Activated naive CD4-positive, alpha-beta T cell treated with anti-CD3 and anti-CD28 coated beads, Interleukin-2, amount 50 U/mL, for 24 hours (primary cell): Measurements from ENCODE around the gene ZNF211.

ENCODE experiments used
- H3K27ac Mint-ChIP-seq: one replicate; pipeline ENCODE4 v1.8.0; 2021; ENCODE audit warnings: mild to moderate bottlenecking, mixed read lengths
- H3K27me3 Mint-ChIP-seq: one replicate; pipeline ENCODE4 v1.8.0; 2021; ENCODE audit warnings: mixed read lengths
- H3K36me3 Mint-ChIP-seq: one replicate; pipeline ENCODE4 v1.8.0; 2021; ENCODE audit warnings: mixed read lengths
- H3K4me1 Mint-ChIP-seq: one replicate; pipeline ENCODE4 v1.8.0; 2021; ENCODE audit warnings: mixed read lengths
- H3K4me3 Mint-ChIP-seq: one replicate; pipeline ENCODE4 v1.8.0; 2021; ENCODE audit warnings: mild to moderate bottlenecking, mixed read lengths
- H3K9me3 Mint-ChIP-seq: one replicate; pipeline ENCODE4 v1.8.0; 2021; ENCODE audit warnings: mixed read lengths

ZNF211 gene

DNA sequence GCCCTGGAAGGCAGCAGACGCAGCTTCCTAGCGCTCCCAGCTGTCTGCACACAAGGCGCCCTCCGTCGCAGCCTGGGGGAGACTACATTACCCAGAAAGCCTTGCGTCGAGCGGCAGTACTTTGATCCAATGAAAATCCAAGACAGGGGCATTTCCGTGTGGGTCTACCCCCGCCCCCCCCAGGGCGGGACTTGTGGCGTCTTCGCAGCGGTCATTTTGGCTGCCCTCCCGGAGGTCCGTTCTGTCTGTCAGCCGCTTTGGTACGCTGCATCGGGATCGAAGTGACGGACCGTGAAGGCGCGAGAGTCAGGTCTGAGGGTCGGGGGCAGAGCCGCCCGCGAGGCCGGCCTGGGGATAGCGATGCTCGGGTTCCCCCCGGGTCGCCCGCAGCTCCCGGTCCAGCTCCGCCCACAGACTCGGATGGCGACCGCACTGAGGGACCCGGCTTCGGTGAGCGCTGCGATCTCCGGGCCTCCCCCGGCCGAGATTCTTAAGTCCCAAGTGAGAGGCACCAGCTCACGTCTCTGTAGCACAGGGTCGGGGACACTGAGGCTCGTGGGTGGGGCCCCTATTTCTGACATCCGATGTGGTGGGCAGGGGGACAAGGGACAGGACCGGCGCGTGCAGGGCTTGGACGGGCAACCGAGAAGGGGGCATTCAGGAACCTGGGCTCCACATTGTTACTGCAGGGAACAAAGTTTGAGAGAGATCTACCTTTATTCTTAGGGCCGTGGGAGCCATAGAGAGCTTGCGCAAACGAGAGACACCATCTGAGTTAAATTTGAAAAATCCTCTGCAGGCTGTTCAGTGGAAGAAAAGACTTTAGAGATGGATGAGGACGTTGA, at the start of gene ZNF211:
ZNF211 (plus strand) TSS at position 182 of the 845 bp plus-strand sequence; CDS start at position 361, 179 bp downstream.
- Mint-ChIP-seq H3K9me3 (peaks cover 24% of the 10 kb centered on the region), H3K4me1 (peaks cover 30% of the 10 kb centered on the region), H3K27ac (peak within 1 kb of the TSS; percentile 85), H3K36me3 (peaks cover 27% of the 10 kb centered on the region), H3K4me3 (peak within 1 kb of the TSS; percentile 95), H3K27me3 (no peaks in the 10 kb centered on the region)

DNA sequence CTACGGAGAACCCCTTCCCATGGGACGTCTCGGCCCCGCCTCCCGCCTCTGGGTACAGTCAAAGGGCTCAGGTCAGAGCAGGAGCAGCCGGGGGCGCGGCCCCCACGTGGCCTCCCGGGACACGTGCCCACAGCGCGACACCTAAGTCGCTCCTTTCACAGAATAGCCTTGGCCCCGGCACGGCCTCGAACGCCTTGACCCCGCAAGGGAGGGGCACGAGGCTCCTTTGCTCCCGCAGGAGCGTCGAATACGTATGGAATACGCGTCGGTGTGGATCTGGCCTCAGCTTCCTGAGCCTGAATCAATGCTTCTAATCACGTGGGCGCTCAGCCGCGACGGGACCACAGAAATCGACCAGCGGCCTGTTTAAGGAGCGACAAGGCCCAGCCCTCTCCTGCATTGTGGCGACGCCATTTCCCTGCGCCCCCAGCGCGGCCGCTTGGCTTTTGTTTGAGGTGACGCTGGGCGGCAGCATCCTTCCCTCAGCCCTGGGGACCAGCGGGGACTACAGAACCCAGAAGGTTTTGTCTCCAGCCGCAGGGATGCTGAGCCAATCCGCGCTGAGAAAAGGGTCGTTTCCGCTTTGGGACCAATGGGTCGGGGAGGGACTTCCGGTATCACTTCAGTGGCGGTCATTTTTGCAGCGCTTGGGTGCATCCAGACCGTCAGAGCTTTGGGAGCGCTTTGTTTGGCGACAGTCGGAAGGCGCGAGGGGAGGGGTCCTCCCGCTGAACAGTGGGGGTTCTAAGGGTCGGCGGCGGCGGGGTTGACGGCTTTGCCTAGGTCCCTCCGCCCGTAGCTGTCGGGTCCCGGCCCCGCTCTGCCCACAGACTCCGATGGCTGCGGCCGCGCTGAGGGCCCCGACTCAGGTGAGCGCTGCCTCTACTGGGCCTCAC, 49.2 kb upstream of the ZNF211 start, which contains the start of gene ZIK1:
ZIK1 (plus strand) TSS at position 625 of the 896 bp plus-strand sequence; CDS start at position 837, 212 bp downstream.
- peaks cover 41% of the 10 kb centered on the region for H3K9me3 Mint-ChIP-seq
- H3K36me3 Mint-ChIP-seq = peaks cover 49% of the 10 kb centered on the region
- peaks cover 22% of the 10 kb centered on the region for H3K4me1 Mint-ChIP-seq
- peak within 1 kb of the TSS; percentile 97 for H3K4me3 Mint-ChIP-seq
- H3K27ac Mint-ChIP-seq = peak within 1 kb of the TSS; percentile 88
- no peaks in the 10 kb centered on the region for H3K27me3 Mint-ChIP-seq

DNA sequence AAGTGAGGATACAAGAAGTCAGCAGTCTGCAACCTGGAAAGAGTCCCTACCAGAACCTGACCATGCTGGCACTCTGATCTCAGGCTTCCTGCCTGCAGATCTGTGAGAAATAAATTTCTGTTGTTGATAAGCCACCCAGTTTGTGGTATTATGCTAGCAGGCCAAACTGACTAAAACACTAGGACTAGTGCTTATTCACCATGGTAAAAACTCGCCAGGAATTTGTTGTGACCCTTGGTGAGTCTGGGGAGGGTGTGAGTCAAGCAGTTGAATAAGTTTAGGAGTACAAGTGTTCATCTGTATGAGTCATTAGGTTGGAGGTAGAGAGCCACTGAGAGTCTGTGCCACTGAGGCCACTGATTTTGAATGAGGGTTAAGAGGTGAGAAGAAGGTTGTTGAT, 45.4 kb upstream of the ZNF211 start:
- Mint-ChIP-seq H3K36me3 (peaks cover 58% of the 10 kb centered on the region), H3K4me1 (peaks cover 18% of the 10 kb centered on the region), H3K4me3 (no peak overlapping the region), H3K9me3 (peaks cover 45% of the 10 kb centered on the region), H3K27ac (no peak overlapping the region), H3K27me3 (no peaks in the 10 kb centered on the region)

DNA sequence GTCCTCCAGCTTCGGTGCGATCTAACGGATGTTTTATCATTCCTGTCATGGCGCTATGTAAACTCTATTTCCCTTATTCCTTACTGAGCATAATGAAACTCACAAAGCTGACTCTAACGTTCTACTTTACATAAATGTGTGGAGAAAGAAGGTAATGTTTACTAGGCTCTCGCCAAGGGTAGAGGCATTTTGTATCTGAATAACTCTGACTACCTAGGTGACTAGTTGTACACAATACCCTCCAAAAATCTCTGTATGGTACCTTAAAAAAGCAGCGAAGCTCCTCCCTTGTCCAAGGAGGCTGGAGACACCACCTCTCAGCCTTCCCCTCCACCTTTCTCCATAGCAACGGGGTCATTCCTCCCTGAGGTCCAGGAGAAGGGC, 33.6 kb upstream of the ZNF211 start:
- peaks cover 35% of the 10 kb centered on the region for H3K36me3 Mint-ChIP-seq
- H3K9me3 Mint-ChIP-seq = peaks cover 25% of the 10 kb centered on the region
- H3K4me3 Mint-ChIP-seq = peak overlapping the region; percentile 88
- H3K27ac Mint-ChIP-seq = peak overlapping the region; percentile 92
- no peaks in the 10 kb centered on the region for H3K27me3 Mint-ChIP-seq
- H3K4me1 Mint-ChIP-seq = peaks cover 20% of the 10 kb centered on the region

DNA sequence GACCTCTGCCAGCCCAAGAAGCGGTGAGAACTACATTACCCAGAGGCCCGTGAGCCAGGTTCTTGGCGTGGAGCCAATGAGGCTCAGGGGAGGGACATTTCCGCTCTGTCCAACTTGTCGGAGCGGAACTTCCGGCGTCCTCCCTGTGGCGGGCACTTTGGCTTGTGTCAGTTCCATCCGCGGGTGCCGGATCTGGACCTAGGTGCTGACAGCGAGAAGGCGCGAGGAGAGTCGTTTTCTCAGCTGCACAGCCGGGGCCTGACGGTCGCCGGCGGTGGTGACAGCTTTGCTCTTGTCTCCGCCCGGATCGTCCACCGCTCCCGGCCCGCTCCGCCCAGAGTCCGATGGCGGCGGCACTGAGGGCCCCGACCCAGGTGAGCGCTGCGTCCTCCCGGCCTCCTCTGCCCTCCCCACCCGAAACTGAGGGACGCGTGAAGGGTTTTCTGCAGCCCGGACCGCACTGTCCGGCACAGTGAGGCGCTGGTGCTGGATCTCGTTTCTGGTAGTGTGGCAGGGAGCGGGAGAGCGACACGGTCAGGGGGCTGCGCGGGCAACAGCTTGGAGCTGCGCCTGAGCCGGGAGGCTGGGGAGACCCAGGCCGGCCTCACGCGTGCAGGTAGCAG, 33.1 kb upstream of the ZNF211 start, which contains the start of gene ZNF530:
ZNF530 (plus strand) TSS at position 125 of the 623 bp plus-strand sequence. CDS start 4,461 bp downstream, outside the sequence.
- H3K27ac Mint-ChIP-seq = peak within 1 kb of the TSS; percentile 92

DNA sequence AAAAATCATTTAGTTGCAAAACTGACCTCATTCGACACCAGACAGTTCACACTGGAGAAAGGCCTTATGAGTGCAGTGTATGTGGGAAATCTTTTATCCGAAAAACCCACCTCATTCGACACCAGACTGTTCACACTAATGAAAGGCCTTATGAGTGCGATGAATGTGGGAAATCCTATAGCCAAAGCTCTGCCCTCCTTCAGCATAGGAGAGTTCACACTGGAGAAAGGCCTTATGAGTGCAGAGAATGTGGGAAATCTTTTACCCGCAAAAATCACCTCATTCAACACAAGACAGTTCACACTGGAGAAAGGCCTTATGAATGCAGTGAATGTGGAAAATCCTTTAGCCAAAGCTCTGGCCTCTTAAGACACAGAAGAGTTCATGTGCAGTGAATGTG, 26.0 kb upstream of the ZNF211 start:
- Mint-ChIP-seq H3K4me3 (no peak overlapping the region), H3K36me3 (peaks cover 47% of the 10 kb centered on the region), H3K27me3 (no peaks in the 10 kb centered on the region), H3K4me1 (no peaks in the 10 kb centered on the region), H3K9me3 (peaks cover 21% of the 10 kb centered on the region), H3K27ac (no peak overlapping the region)

More for the DNA sequence above, 33.1 kb upstream of the ZNF211 start, which contains the start of gene ZNF530:
- Mint-ChIP-seq H3K27me3 (no peaks in the 10 kb centered on the region), H3K4me1 (peaks cover 20% of the 10 kb centered on the region), H3K36me3 (peaks cover 40% of the 10 kb centered on the region), H3K9me3 (peaks cover 30% of the 10 kb centered on the region), H3K4me3 (peak within 1 kb of the TSS; percentile 88)

DNA sequence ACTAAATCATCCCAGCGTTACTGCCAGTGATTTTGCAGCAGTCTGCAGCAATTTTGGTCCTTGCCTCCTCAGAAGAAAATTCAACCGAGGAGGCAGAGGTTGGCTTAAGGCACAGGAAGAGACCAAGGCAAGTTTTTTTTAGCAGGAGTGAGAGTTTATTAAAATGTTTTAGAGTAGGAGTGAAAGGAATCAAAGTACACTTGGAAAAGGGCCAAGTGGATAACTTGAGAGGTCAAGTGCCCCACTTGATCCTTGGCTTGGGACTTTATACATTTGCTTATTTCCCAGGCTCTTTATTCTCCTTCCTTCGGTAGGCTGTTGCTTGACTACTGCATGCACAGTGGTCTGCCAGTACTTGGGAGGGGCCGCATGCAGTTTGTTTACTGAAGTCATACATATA, 21.9 kb upstream of the ZNF211 start:
- H3K4me1 Mint-ChIP-seq = peaks cover 17% of the 10 kb centered on the region
- H3K27me3 Mint-ChIP-seq = no peaks in the 10 kb centered on the region
- no peak overlapping the region for H3K27ac Mint-ChIP-seq
- no peak overlapping the region for H3K4me3 Mint-ChIP-seq
- peaks cover 21% of the 10 kb centered on the region for H3K9me3 Mint-ChIP-seq
- H3K36me3 Mint-ChIP-seq = peaks cover 34% of the 10 kb centered on the region

DNA sequence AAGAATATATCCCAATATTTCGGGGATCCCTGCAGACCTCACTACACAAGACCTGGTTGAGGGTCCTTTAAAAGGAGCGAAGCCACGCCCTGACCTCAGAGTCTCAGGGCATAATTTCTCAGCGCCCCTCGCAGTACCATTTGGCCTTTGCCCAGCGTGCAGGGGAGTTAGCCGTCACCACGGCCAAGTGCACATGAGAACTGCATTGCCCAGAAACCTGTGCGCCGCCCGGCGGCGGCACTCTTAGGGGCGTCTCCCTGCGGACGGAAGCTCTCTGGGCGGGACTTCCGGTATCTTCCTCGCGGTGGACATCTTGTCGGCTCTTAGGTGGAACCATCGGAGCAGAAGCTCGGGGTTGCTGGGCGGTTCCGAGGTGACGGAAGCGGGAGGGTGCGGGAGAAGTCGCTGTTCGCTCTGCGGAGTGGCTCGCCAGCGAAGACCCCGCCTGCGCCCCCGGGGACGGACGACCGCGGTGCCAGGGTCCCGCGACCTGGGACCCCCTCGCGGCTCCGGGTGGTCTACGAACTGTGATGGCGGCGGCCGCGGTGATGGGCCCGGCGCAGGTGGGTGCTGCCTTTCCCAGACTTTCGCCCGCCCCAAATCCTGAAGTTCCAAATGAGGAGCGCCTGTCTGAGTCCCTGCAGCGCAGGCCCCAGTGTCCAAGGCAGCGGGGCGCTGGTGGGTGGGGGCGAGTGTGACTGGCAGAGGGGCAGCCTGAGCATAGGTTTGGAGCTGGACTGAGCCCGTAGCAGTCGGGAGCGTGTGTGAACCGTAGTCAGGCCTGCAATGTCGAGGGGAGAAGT, 18.8 kb upstream of the ZNF211 start, which contains the start of gene ZNF134:
ZNF134 (plus strand) TSS at position 302 of the 803 bp plus-strand sequence. CDS start 5,227 bp downstream, outside the sequence.
- Mint-ChIP-seq H3K4me3 (peak within 1 kb of the TSS; percentile 94), H3K27me3 (no peaks in the 10 kb centered on the region), H3K9me3 (peaks cover 39% of the 10 kb centered on the region), H3K27ac (peak within 1 kb of the TSS; percentile 79), H3K36me3 (peaks cover 50% of the 10 kb centered on the region), H3K4me1 (peaks cover 32% of the 10 kb centered on the region)

DNA sequence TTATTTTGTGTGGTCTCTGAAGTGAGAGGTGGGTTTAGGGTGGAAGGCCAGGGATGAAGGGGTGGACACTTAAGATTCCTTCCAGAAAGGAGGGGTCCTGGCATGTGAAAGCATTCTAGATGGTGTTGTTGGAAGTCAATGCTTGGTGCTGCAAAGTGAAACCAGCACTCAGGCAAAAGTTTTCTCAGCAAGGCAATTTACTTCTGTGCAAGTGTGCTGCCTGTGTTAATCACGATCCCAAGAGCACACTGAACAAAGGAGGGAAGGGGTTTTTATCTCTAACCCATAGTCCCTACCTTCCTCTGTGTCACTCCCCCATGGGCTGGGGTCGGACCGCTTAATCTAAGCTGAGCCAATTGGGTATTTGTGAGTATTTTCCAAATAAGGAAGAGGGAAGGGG, 17.6 kb upstream of the ZNF211 start:
- Mint-ChIP-seq H3K4me1 (peaks cover 32% of the 10 kb centered on the region), H3K27me3 (no peaks in the 10 kb centered on the region), H3K9me3 (peaks cover 44% of the 10 kb centered on the region), H3K4me3 (peak overlapping the region; percentile 94), H3K36me3 (peaks cover 62% of the 10 kb centered on the region), H3K27ac (peak overlapping the region; percentile 19)

DNA sequence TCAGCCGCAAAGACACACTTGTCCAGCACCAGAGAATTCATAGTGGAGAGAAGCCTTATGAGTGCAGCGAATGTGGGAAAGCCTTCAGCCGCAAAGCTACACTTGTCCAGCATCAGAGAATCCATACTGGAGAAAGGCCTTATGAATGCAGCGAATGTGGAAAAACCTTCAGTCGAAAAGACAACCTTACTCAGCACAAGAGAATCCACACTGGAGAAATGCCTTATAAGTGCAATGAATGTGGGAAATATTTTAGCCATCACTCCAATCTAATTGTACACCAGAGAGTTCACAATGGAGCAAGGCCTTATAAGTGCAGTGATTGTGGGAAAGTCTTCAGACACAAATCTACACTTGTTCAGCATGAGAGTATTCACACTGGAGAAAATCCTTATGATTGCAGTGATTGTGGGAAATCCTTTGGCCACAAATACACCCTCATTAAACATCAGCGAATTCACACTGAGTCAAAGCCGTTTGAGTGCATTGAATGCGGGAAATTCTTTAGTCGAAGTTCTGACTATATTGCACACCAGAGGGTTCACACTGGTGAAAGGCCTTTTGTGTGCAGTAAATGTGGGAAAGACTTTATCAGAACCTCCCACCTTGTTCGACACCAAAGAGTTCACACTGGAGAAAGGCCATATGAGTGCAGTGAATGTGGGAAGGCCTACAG, 12.2 kb upstream of the ZNF211 start:
- H3K9me3 Mint-ChIP-seq = peaks cover 28% of the 10 kb centered on the region

DNA sequence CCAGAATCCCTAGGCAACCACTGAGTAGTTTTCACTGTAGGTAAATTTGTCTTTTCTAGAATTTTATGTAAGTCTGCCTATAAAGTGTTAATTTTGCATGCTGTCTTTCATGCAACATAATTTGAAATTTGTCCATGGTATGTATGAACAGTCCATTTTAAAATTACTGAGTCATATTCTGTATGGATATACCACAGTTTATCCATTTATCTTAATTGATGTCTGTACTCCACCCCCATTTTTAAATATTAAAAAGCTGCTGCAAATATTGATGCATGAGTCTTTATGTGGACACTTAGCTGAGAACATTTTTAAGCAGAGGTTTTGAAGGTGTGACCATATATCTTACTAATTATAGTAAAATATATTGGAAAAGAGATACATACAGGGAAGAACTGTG, 9.9 kb upstream of the ZNF211 start:
- H3K36me3 Mint-ChIP-seq = peaks cover 58% of the 10 kb centered on the region
- no peak overlapping the region for H3K4me3 Mint-ChIP-seq
- H3K27me3 Mint-ChIP-seq = no peaks in the 10 kb centered on the region
- H3K27ac Mint-ChIP-seq = no peak overlapping the region
- peaks cover 18% of the 10 kb centered on the region for H3K9me3 Mint-ChIP-seq
- H3K4me1 Mint-ChIP-seq = peaks cover 1% of the 10 kb centered on the region

More for the DNA sequence above, 12.2 kb upstream of the ZNF211 start:
- peaks cover 79% of the 10 kb centered on the region for H3K36me3 Mint-ChIP-seq
- peaks cover 18% of the 10 kb centered on the region for H3K4me1 Mint-ChIP-seq
- no peak overlapping the region for H3K4me3 Mint-ChIP-seq
- no peaks in the 10 kb centered on the region for H3K27me3 Mint-ChIP-seq
- H3K27ac Mint-ChIP-seq = no peak overlapping the region

DNA sequence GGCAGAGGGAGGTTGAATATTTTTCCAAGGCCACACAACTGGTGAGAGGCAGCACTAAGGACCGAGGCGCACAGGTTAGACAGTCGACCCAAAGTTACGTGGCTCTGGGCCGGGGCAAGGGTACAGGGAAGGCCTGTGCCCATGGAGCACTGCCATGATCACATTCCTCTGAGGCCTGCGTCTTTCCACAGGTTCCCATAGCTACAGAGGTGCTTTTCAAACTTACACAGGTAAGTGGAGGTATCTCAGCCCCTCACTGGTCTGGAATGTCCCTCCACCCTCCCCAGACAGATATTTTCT, 814 bp downstream of the ZNF211 start:
- peaks cover 32% of the 10 kb centered on the region for H3K36me3 Mint-ChIP-seq
- no peaks in the 10 kb centered on the region for H3K27me3 Mint-ChIP-seq
- H3K4me3 Mint-ChIP-seq = peak overlapping the region; percentile 95
- H3K9me3 Mint-ChIP-seq = peaks cover 22% of the 10 kb centered on the region
- H3K4me1 Mint-ChIP-seq = peaks cover 30% of the 10 kb centered on the region
- peak overlapping the region; percentile 85 for H3K27ac Mint-ChIP-seq

DNA sequence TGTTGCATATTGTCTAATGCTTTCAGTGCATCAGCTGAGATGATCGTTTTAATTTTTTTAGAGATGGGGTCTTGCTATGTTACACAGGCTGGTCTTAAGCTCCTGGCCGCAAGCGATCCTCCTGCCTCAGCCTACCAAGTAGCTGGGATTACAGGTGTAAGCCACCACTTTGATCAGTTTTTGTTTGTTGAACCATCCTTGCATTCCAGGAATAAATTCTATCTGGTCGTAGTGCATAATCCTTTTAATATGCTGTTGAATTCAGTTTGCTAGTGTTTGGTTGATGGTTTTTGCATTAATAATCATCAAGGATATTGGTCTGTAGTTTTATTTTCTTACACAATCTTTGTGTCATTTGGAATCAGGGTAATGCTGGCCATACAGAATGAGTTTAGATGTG, 4.4 kb downstream of the ZNF211 start:
- Mint-ChIP-seq H3K27ac (no peak overlapping the region), H3K4me3 (no peak overlapping the region), H3K27me3 (no peaks in the 10 kb centered on the region), H3K9me3 (peaks cover 33% of the 10 kb centered on the region), H3K36me3 (peaks cover 62% of the 10 kb centered on the region), H3K4me1 (peaks cover 27% of the 10 kb centered on the region)

DNA sequence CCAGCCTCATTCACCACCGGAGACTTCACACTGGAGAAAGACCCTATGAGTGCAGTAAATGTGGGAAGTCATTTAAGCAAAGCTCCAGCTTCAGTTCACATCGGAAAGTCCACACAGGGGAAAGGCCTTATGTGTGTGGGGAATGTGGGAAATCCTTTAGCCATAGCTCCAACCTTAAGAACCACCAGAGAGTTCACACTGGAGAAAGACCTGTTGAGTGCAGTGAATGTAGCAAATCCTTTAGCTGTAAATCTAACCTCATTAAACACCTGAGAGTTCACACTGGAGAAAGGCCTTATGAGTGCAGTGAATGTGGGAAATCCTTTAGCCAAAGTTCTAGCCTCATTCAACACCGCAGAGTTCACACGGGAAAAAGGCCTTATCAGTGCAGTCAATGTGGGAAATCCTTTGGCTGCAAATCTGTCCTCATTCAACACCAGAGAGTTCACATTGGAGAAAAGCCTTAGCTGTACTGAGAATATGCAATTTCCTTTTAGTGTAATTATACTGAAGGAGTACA, 8.8 kb downstream of the ZNF211 start:
- H3K4me3 Mint-ChIP-seq = no peak overlapping the region
- no peak overlapping the region for H3K27ac Mint-ChIP-seq
- H3K36me3 Mint-ChIP-seq = peaks cover 58% of the 10 kb centered on the region
- peaks cover 28% of the 10 kb centered on the region for H3K9me3 Mint-ChIP-seq
- no peaks in the 10 kb centered on the region for H3K4me1 Mint-ChIP-seq
- H3K27me3 Mint-ChIP-seq = no peaks in the 10 kb centered on the region
